SH-SY5Y (cell line): ENCODE data around the gene NUFIP1.

Source experiments
- GATA2 ChIP-seq: IDR thresholded peaks from 2 replicates; pipeline ENCODE4 v1.6.1; 2011; ENCODE audit warnings: mild to moderate bottlenecking, low read depth, low read length
- GATA3 ChIP-seq: IDR thresholded peaks from 2 replicates; pipeline ENCODE4 v1.6.1; 2011; ENCODE audit warnings: low read depth, mild to moderate bottlenecking, low read length, moderate library complexity

GRCh38 chr13:44902738-44903137 lies 86.5 kb downstream of the NUFIP1 start:
- no peak for TF ChIP-seq GATA2
- no peak for TF ChIP-seq GATA3
